Measurements from ENCODE around the gene SLC45A1.

- TF ChIP-seq CTCF (IDR thresholded peaks at IDR 0.05) (no peak), POLR2A (IDR thresholded peaks at IDR 0.05) (no peak), POLR2AphosphoS5 (IDR thresholded peaks at IDR 0.05; ENCODE audit: insufficient read depth in 1 of 2, low read depth in 1 of 2) (no peak)
Measured at GRCh38 chr1:8358897-8359616, 41.1 kb downstream of the SLC45A1 start.

All from vagina (tissue), 2 donors.